ENCODE measurements around the gene CDK17. TPM values are rescaled to one million over a fixed set of nuclear protein-coding genes. Genes with fewer than 3 reads are reported as not detected.

The CDK17 gene
- total and polyA plus RNA-seq, 11 donors: 6.7 to 31.7 (median 22.9) TPM

GRCh38 chr12:96424601-96425000 lies 24.4 kb upstream of the CDK17 start:
- 94 to 99% (median 95%) methylated on average over 3 of the region's 3 CpGs for WGBS, 4 donors
- Histone ChIP-seq H3K36me3 (no peaks in the 10 kb centered on the region), H3K4me3 (no peak overlapping the region), H3K4me1 (peaks cover 0 to 50% (median 5%) of the 10 kb centered on the region in 12 donors), H3K27ac (no peak overlapping the region), H3K9me3 (no peaks in the 10 kb centered on the region), H3K27me3 (no peaks in the 10 kb centered on the region)
- intact Hi-C loops (cut with DNase I): no loop called here
- DNase-seq (no peak), ATAC-seq (no peak)
- TF ChIP-seq POLR2A (IDR thresholded peaks at IDR 0.05) (no peak), CTCF (IDR thresholded peaks at IDR 0.05) (no peak)

- H3K27me3 ChIP-seq: no peaks in the 10 kb centered on the region
- 54 to 64% (median 60%) methylated on average over 2 of the region's 2 CpGs for WGBS, 4 donors
- intact Hi-C loops (cut with DNase I): no loop called here
- peaks cover 0 to 36% (median 0%) of the 10 kb centered on the region in 12 donors for H3K4me1 ChIP-seq
- no peak for TF ChIP-seq POLR2A (IDR thresholded peaks at IDR 0.05)
- no peak for TF ChIP-seq CTCF (IDR thresholded peaks at IDR 0.05)
- ATAC-seq: no peak
- H3K9me3 ChIP-seq: no peaks in the 10 kb centered on the region
- H3K4me3 ChIP-seq: no peak overlapping the region
- H3K27ac ChIP-seq: no peak overlapping the region
- no peak for DNase-seq
- H3K36me3 ChIP-seq: no peaks in the 10 kb centered on the region
These were observed 22.0 kb upstream of the CDK17 start for GRCh38 chr12:96422192-96422591.

- TF ChIP-seq CTCF (IDR thresholded peaks at IDR 0.05) (no peak), POLR2A (IDR thresholded peaks at IDR 0.05) (no peak)
- no peaks in the 10 kb centered on the region for H3K9me3 ChIP-seq
- ATAC-seq (peak in 1 of 4 donors; percentile 41), DNase-seq (no peak)
- peaks cover 0 to 25% (median 0%) of the 10 kb centered on the region in 12 donors for H3K4me1 ChIP-seq
- peak overlapping the region in 7 of 12 donors; percentile 14 to 60 (median 43) for H3K27ac ChIP-seq
- no peaks in the 10 kb centered on the region for H3K27me3 ChIP-seq
- H3K4me3 ChIP-seq: peak overlapping the region in 7 of 12 donors; percentile 3 to 31 (median 22)
- H3K36me3 ChIP-seq: no peaks in the 10 kb centered on the region
- intact Hi-C loops (cut with DNase I): no loop called here
- WGBS, 4 donors: 62 to 75% (median 68%) methylated on average over 6 of the region's 6 CpGs
These were observed 20.8 kb upstream of the CDK17 start for GRCh38 chr12:96421014-96421413.

GRCh38 chr12:96420277-96420835 lies 20.1 kb upstream of the CDK17 start:
- H3K27ac ChIP-seq: peak overlapping the region in 4 of 12 donors; percentile 36 to 60 (median 51)
- H3K9me3 ChIP-seq: no peaks in the 10 kb centered on the region
- H3K36me3 ChIP-seq: no peaks in the 10 kb centered on the region
- no peak for DNase-seq
- no peaks in the 10 kb centered on the region for H3K27me3 ChIP-seq
- peaks cover 0 to 19% (median 0%) of the 10 kb centered on the region in 12 donors for H3K4me1 ChIP-seq
- WGBS, 4 donors: 82 to 89% (median 86%) methylated on average over 7 of the region's 7 CpGs
- TF ChIP-seq POLR2A (IDR thresholded peaks at IDR 0.05) (no peak), CTCF (IDR thresholded peaks at IDR 0.05) (no peak)
- intact Hi-C loops (cut with DNase I): no loop called here
- no peak for ATAC-seq
- H3K4me3 ChIP-seq: peak overlapping the region in 1 of 12 donors; percentile 22
